HEK293 (cell line): Measurements from ENCODE around the gene CSMD2.
"Not testable (repeated sequence)": the region's sequence is repeated elsewhere in the genome, so short reads cannot be mapped to it uniquely, and the experiment has no call there.

Source experiments
- CTCF ChIA-PET: fragments of 350-600 bp; formaldehyde crosslinking; extraction: SDS; loops from one replicate; lab custom pipeline; 2021; ENCODE audit warnings: antibody characterized with exemption; lab: Yijun Ruan, JAX
- POLR2A ChIA-PET: fragments of 300-600 bp; formaldehyde crosslinking; extraction: SDS; loops from one replicate; lab custom pipeline; 2020; ENCODE audit warnings: antibody characterized with exemption, inconsistent platforms; lab: Yijun Ruan, JAX
- H3K27ac ChIP-seq: fragments of 200-500 bp; sonication (Bioruptor generic); 2 replicates; pipeline ENCODE4 v1.5.1; 2014; ENCODE audit warnings: low read depth, low read length, control low read depth, inconsistent platforms; ENCODE audit errors: extremely low read depth
- H3K36me3 ChIP-seq, 2 experiments: fragments of 200-500 bp in 1 of 2; sonication (Bioruptor generic) in 1 of 2; 1 replicate in 1 of 2; 2 replicates in 1 of 2; pipeline ENCODE4 v1.5.1; 2014 to 2017; ENCODE audit warnings: inconsistent platforms in 2 of 2, low read length in 2 of 2; ENCODE audit not compliant: control insufficient read depth in 2 of 2, insufficient read depth in 1 of 2
- H3K4me1 ChIP-seq: fragments of 200-500 bp; sonication (Bioruptor generic); 2 replicates; pipeline ENCODE4 v1.5.1; 2014; ENCODE audit warnings: mild to moderate bottlenecking, low read length, inconsistent platforms; ENCODE audit not compliant: control insufficient read depth, insufficient read depth
- H3K4me3 ChIP-seq: 2 replicates; pipeline ENCODE4 v1.5.1; 2011; ENCODE audit warnings: low read depth, mild to moderate bottlenecking, control low read depth, low read length, moderate library complexity
- H3K9me3 ChIP-seq: fragments of 200-500 bp; sonication (Bioruptor generic); 2 replicates; pipeline ENCODE4 v1.5.1; 2014; ENCODE audit warnings: low read depth, low read length, inconsistent platforms; ENCODE audit not compliant: control insufficient read depth, insufficient read depth
- KLF8 ChIP-seq: fragments of 450-650 bp; formaldehyde crosslinking; IDR thresholded peaks from 2 replicates; pipeline ENCODE4 v1.5.1; 2016; ENCODE audit warnings: missing biosample characterization, missing genetic modification characterization
- SCRT1 ChIP-seq: fragments of 450-650 bp; formaldehyde crosslinking; IDR thresholded peaks from 2 replicates; pipeline ENCODE4 v1.5.1; 2016; ENCODE audit warnings: missing biosample characterization, missing genetic modification characterization, borderline replicate concordance
- ZNF10 ChIP-seq: fragments of 450-650 bp; formaldehyde crosslinking; IDR thresholded peaks from 2 replicates; pipeline ENCODE4 v1.5.1; 2017; ENCODE audit warnings: missing biosample characterization, missing genetic modification characterization
- ZNF248 ChIP-seq: fragments of 450-650 bp; formaldehyde crosslinking; IDR thresholded peaks from 2 replicates; pipeline ENCODE4 v1.5.1; 2017; ENCODE audit warnings: missing biosample characterization, missing genetic modification characterization
- ZNF324 ChIP-seq: fragments of 450-650 bp; formaldehyde crosslinking; IDR thresholded peaks from 2 replicates; pipeline ENCODE4 v1.5.1; 2016; ENCODE audit warnings: missing biosample characterization, missing genetic modification characterization
- ZNF544 ChIP-seq: fragments of 450-650 bp; formaldehyde crosslinking; IDR thresholded peaks from 2 replicates; pipeline ENCODE4 v1.5.0; 2017; ENCODE audit warnings: missing biosample characterization, missing genetic modification characterization
- ZNF768 ChIP-seq: fragments of 450-650 bp; formaldehyde crosslinking; IDR thresholded peaks from 2 replicates; pipeline ENCODE4 v1.5.1; 2018; ENCODE audit warnings: missing biosample characterization, mild to moderate bottlenecking, missing genetic modification characterization
- TF ChIP-seq, protein P1 (sequence below): fragments of 450-650 bp; formaldehyde crosslinking; IDR thresholded peaks from 2 replicates; pipeline ENCODE4 v1.5.0; 2017; ENCODE audit warnings: missing biosample characterization, missing genetic modification characterization, borderline replicate concordance
- TF ChIP-seq, protein P2 (sequence below): IDR thresholded peaks from 2 replicates; pipeline ENCODE4 v1.6.1; 2011; ENCODE audit warnings: mild to moderate bottlenecking, low read depth, low read length, borderline replicate concordance
- TF ChIP-seq, protein P3 (sequence below): fragments of 450-650 bp; formaldehyde crosslinking; IDR thresholded peaks from 2 replicates; pipeline ENCODE4 v1.5.1; 2016; ENCODE audit warnings: missing biosample characterization, missing genetic modification characterization
- TF ChIP-seq, protein P4 (sequence below): fragments of 450-650 bp; formaldehyde crosslinking; IDR thresholded peaks from 2 replicates; pipeline ENCODE4 v1.5.1; 2016; ENCODE audit warnings: missing biosample characterization, missing genetic modification characterization
- TF ChIP-seq, protein P5 (sequence below): fragments of 450-650 bp; formaldehyde crosslinking; IDR thresholded peaks from 2 replicates; pipeline ENCODE4 v1.5.1; 2016; ENCODE audit warnings: missing biosample characterization, missing genetic modification characterization, borderline replicate concordance

The CSMD2 gene

DNA sequence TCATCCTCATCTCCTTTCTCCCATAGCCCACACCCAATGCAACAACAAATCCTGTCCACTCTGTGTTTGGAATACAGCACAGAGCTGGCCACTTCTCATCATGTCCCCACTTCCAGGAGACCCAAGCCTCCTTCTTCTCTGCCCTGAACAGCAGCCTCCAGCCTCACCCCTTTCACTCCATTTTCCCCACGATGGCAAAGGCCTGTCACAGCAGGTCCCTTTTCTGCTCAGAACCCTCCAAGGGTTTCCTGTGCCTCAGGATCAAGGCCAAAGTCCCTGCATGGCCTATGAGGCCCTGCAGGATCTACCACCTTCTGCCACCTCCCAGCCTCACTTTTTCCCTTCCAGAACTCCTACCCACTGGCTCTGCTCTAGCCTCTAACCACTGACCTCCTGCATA is 78.5 kb downstream of the CSMD2 start (continued):
- TF ChIP-seq, protein P1, sequence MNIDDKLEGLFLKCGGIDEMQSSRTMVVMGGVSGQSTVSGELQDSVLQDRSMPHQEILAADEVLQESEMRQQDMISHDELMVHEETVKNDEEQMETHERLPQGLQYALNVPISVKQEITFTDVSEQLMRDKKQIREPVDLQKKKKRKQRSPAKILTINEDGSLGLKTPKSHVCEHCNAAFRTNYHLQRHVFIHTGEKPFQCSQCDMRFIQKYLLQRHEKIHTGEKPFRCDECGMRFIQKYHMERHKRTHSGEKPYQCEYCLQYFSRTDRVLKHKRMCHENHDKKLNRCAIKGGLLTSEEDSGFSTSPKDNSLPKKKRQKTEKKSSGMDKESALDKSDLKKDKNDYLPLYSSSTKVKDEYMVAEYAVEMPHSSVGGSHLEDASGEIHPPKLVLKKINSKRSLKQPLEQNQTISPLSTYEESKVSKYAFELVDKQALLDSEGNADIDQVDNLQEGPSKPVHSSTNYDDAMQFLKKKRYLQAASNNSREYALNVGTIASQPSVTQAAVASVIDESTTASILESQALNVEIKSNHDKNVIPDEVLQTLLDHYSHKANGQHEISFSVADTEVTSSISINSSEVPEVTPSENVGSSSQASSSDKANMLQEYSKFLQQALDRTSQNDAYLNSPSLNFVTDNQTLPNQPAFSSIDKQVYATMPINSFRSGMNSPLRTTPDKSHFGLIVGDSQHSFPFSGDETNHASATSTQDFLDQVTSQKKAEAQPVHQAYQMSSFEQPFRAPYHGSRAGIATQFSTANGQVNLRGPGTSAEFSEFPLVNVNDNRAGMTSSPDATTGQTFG (tag by site-specific recombination), result no peak
- TF ChIP-seq, all 188 proteins: peak for 0

DNA sequence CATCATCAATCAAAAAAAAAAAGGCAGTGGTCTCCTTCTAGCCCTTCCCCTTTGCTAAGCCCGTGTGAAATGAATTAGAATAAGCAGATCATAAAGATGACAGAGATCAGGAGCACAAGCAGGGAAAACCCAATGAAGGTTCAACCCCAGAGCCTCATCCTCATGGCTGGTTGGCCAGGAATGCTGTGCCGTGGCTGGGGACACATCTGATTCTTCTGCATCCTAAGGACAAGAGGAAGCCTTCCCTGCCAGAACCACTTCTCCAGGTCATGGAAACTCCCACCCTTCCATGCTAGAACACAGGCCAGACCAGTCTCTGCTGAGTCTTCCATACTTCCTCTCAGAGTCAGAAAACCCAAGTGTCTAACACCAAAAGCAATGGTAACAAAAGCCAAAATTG is 81.1 kb downstream of the CSMD2 start:
- no peak overlapping the region for H3K4me3 ChIP-seq
- H3K36me3 ChIP-seq, result no peaks in the 10 kb centered on the region
- ChIA-PET CTCF (no interaction called here), POLR2A (no interaction called here)
- H3K27ac ChIP-seq, result no peak overlapping the region
- no peaks in the 10 kb centered on the region for H3K4me1 ChIP-seq
- TF ChIP-seq ZNF248 (tag by site-specific recombination) (no peak), ZNF324 (no peak), ZNF544 (tag by site-specific recombination) (no peak), KLF8 (tag by site-specific recombination) (no peak), ZNF768 (no peak), SCRT1 (tag by site-specific recombination) (no peak), ZNF10 (tag by site-specific recombination) (no peak)
- TF ChIP-seq, protein P2, sequence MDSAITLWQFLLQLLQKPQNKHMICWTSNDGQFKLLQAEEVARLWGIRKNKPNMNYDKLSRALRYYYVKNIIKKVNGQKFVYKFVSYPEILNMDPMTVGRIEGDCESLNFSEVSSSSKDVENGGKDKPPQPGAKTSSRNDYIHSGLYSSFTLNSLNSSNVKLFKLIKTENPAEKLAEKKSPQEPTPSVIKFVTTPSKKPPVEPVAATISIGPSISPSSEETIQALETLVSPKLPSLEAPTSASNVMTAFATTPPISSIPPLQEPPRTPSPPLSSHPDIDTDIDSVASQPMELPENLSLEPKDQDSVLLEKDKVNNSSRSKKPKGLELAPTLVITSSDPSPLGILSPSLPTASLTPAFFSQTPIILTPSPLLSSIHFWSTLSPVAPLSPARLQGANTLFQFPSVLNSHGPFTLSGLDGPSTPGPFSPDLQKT, result no peak
- TF ChIP-seq, protein P3, sequence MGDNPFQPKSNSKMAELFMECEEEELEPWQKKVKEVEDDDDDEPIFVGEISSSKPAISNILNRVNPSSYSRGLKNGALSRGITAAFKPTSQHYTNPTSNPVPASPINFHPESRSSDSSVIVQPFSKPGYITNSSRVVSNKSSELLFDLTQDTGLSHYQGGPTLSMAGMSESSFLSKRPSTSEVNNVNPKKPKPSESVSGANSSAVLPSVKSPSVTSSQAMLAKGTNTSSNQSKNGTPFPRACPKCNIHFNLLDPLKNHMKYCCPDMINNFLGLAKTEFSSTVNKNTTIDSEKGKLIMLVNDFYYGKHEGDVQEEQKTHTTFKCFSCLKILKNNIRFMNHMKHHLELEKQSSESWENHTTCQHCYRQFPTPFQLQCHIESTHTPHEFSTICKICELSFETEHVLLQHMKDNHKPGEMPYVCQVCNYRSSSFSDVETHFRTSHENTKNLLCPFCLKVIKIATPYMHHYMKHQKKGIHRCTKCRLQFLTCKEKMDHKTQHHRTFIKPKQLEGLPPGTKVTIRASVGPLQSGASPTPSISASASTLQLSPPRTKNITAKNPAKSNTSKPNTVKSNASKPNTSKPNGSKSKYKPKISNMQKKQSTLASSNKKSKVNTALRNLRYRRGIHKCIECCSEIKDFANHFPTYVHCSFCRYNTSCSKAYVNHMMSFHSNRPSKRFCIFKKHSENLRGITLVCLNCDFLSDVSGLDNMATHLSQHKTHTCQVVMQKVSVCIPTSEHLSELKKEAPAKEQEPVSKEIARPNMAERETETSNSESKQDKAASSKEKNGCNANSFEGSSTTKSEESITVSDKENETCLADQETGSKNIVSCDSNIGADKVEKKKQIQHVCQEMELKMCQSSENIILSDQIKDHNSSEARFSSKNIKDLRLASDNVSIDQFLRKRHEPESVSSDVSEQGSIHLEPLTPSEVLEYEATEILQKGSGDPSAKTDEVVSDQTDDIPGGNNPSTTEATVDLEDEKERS (tag by site-specific recombination), result no peak
- TF ChIP-seq, protein P4, sequence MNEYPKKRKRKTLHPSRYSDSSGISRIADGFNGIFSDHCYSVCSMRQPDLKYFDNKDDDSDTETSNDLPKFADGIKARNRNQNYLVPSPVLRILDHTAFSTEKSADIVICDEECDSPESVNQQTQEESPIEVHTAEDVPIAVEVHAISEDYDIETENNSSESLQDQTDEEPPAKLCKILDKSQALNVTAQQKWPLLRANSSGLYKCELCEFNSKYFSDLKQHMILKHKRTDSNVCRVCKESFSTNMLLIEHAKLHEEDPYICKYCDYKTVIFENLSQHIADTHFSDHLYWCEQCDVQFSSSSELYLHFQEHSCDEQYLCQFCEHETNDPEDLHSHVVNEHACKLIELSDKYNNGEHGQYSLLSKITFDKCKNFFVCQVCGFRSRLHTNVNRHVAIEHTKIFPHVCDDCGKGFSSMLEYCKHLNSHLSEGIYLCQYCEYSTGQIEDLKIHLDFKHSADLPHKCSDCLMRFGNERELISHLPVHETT (tag by site-specific recombination), result no peak
- TF ChIP-seq, protein P5, sequence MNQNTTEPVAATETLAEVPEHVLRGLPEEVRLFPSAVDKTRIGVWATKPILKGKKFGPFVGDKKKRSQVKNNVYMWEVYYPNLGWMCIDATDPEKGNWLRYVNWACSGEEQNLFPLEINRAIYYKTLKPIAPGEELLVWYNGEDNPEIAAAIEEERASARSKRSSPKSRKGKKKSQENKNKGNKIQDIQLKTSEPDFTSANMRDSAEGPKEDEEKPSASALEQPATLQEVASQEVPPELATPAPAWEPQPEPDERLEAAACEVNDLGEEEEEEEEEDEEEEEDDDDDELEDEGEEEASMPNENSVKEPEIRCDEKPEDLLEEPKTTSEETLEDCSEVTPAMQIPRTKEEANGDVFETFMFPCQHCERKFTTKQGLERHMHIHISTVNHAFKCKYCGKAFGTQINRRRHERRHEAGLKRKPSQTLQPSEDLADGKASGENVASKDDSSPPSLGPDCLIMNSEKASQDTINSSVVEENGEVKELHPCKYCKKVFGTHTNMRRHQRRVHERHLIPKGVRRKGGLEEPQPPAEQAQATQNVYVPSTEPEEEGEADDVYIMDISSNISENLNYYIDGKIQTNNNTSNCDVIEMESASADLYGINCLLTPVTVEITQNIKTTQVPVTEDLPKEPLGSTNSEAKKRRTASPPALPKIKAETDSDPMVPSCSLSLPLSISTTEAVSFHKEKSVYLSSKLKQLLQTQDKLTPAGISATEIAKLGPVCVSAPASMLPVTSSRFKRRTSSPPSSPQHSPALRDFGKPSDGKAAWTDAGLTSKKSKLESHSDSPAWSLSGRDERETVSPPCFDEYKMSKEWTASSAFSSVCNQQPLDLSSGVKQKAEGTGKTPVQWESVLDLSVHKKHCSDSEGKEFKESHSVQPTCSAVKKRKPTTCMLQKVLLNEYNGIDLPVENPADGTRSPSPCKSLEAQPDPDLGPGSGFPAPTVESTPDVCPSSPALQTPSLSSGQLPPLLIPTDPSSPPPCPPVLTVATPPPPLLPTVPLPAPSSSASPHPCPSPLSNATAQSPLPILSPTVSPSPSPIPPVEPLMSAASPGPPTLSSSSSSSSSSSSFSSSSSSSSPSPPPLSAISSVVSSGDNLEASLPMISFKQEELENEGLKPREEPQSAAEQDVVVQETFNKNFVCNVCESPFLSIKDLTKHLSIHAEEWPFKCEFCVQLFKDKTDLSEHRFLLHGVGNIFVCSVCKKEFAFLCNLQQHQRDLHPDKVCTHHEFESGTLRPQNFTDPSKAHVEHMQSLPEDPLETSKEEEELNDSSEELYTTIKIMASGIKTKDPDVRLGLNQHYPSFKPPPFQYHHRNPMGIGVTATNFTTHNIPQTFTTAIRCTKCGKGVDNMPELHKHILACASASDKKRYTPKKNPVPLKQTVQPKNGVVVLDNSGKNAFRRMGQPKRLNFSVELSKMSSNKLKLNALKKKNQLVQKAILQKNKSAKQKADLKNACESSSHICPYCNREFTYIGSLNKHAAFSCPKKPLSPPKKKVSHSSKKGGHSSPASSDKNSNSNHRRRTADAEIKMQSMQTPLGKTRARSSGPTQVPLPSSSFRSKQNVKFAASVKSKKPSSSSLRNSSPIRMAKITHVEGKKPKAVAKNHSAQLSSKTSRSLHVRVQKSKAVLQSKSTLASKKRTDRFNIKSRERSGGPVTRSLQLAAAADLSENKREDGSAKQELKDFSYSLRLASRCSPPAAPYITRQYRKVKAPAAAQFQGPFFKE (tag by site-specific recombination), result no peak
- H3K9me3 ChIP-seq, result no peaks in the 10 kb centered on the region

DNA sequence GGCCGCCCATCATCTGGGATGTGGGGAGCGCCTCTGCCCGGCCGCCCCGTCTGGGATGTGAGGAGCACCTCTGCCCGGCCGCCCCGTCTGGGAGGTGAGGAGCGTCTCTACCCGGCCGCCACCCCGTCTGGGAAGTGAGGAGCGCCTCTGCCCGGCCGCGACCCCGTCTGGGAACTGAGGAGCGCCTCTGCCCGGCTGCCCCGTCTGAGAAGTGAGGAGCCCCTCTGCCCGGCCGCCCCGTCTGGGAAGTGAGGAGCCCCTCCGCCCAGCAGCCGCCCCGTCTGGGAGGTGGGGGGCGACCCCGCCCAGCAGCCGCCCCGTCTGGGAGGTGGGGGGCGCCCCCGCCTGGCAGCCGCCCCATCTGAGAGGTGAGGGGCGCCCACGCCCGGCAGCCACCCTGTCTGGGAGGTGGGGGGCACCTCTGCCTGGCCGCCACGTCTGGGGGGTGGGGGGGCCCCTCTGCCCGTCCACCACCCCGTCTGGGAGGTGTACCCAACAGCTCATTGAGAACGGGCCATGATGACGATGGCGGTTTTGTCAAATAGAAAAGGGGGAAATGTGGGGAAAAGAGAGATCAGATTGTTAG is 82.9 kb downstream of the CSMD2 start:
- H3K4me1 ChIP-seq, H3K9me3 ChIP-seq, H3K27ac ChIP-seq, POLR2A ChIA-PET, CTCF ChIA-PET, H3K4me3 ChIP-seq, H3K36me3 ChIP-seq: not testable (repeated sequence)
